Hematopoietic multipotent progenitor cell treated with erythropoietin and hydrocortisone succinate and interleukin-3 and kit ligand, for 8 days (in vitro differentiated cells): ENCODE results near the gene TWNK.

Source experiments
- DNase-seq: peaks from one replicate; pipeline ENCODE4 v3.0.0-alpha.2; 2015

The TWNK gene

GRCh38 chr10:100986952-100987684 lies at the start of gene TWNK, which contains the start of gene MRPL43:
TWNK (plus strand) TSS chr10:100987543; CDS start chr10:100988211, 668 bp downstream.
MRPL43 (minus strand) TSS chr10:100987497; CDS start chr10:100987443, 54 bp downstream.
- peak; percentile 88 for DNase-seq

- DNase-seq: no peak
Measured at GRCh38 chr10:100939763-100940344, 47.5 kb upstream of the TWNK start.

DNA sequence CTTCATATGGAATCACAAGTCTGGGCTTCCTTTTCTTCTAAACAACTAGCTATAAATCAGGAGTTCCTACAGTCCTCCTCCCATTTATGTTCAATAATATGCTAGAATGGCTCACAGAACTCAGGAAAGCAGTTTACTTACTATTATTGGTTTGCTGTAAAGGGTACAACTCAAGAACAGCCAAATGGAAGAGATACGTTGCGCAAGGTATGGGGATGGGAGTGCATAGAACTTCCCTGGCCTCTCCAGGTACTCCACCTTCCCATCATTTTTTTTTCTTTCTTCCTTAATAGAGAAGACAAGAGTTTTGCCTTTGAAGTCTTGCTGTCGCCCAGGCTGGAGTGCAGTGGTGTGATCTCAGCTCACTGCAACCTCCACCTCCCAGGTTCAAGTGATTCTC lies 45.1 kb upstream of the TWNK start:
- DNase-seq: no peak

DNA sequence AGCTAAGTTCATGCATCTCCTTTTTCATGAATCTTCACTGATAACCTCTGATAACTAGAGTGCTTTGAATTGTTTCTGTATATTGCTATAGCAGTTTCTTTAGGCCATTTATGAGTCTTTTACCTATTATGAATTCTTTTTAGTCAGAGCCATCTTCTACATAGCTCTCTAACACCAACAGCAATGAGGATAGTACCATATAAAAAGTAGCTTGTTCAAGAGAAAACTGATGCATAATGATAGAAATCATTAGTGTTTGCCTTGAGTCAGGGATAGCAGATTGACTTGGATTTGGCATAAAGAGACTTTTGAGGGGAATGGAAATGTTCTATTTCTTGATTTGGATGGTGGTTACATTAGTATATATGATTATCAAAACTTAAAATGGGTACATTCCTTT lies 43.8 kb upstream of the TWNK start:
- no peak for DNase-seq

DNA sequence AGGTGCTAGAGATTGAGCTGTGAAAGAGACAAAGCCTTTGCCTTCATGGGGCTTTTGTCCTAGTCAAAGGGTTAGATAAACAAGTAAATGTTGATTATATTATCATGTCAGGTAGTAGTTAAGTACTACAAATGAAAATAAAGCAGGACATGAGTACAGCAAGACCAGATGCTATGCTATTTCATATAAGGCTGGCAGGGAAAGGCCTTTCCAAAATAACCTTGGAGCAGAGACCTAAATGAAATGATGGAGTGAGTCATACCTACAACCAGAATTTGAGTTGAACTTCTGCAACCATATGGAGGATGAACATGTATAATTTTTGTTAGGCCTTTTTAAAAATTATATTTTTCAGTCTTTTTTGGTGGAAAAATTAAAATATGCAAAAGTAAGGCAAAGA lies 41.6 kb upstream of the TWNK start:
- DNase-seq: no peak

GRCh38 chr10:100948916-100949315 lies 38.4 kb upstream of the TWNK start:
- no peak for DNase-seq

DNA sequence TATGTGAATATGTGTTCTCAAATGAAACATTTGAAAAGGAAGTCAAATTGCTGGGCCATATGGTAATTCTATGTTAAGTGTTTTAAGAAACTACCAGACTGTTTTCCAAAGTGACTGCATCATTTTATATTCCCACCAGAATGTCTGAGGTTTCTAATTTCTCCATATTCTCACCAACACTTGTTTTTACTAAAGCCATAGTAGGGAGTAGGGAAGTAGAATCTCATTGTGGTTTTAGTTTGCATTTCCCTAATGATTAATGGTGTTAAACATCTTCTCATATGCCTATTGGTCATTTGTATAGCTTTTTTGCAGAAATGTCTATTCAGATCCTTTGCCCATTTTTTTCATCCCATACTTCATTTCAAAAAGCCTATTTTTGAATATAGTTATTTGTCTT lies 27.1 kb upstream of the TWNK start:
- no peak for DNase-seq

DNA sequence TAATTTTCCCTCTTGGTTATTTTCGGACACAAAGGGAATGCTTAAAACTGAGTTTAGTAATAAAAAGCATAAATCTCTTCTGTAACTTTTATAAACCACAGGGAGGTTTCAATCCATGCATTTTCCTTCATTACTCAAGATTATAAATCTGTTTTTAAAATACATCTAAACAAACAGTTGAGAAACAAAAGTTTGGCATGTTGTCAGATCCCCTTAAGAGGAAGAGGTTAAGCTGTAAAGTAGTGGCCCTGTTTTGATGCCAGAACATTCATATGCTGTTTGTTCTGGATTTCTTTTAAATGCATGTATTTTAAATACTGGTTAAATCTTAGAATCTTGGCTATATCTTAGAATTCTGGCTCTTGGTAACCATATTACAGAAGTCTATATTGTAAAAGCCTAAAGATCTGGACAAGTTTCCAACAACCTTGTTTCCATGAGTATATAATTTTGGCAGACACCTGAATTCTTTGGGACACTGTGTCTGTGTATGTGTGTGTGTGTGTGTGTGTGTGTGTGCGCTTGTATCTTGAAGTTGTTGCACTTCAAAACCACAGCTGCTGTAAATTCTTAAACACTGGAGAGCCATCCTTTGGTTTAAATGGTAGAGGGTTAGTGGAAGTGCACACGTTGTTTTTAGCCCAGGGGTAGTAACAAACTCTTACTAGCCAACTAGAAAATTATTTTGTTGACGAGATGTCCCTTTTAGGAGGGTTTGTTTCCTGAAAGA lies 24.8 kb upstream of the TWNK start:
- no peak for DNase-seq

GRCh38 chr10:100963826-100964225 lies 23.5 kb upstream of the TWNK start:
- no peak for DNase-seq

DNA sequence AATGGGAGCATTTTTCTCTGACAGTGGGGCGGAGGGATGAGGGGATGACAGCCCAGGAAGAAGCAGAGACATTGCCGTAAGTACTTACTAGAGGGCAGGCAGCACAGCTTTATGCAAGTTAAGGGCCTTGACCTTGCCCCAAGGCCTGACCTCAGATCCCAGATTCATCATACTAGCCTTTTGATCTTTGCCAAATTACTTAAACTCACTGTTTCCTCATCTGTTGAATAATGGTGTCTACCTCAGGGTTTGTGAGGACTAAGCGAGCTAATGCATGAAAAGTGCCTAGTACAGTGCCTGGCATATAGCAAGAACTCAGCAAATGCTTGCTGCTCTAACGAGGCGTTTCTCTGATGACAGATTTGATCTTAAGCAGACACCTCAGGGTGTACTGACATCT lies 21.5 kb upstream of the TWNK start:
- no peak for DNase-seq

DNA sequence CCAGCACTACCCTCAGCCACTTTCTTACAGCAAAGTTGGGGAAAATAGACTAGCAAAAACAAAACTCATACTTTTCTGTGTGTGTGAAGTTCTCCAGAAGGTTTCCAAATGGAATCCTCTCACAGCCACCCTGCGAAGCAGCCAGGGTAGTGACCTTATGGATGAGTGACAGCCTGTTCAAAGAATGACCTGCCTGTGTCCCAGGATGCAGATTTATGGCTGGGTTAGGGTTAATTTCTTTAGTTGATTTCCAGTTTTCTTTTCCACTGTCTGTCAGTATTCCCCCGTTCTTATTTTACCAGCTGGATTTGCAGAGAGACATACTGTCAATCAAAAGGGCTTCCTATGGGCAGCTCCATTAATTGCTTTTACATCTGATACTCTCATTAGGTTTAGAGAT lies 20.5 kb upstream of the TWNK start:
- DNase-seq: no peak

DNA sequence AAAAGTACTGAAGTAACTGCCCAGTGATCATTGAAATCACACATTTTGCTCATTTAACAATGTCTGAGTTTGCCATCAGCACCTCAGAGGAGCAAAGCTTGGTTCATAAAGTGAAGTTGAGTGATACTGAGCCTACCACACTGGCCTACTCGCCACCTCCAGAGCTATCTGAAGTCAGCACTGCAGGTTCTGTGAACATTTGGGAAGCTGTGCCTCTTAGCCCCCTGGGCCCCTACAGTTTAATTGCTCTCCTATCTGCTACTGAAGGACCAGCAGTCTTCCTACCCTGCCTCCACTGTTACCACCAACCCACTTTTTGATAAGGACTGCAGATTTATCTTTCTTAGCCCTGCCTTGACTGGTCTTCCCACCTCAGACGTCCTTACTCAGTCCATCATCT lies 20.0 kb upstream of the TWNK start:
- no peak for DNase-seq

DNA sequence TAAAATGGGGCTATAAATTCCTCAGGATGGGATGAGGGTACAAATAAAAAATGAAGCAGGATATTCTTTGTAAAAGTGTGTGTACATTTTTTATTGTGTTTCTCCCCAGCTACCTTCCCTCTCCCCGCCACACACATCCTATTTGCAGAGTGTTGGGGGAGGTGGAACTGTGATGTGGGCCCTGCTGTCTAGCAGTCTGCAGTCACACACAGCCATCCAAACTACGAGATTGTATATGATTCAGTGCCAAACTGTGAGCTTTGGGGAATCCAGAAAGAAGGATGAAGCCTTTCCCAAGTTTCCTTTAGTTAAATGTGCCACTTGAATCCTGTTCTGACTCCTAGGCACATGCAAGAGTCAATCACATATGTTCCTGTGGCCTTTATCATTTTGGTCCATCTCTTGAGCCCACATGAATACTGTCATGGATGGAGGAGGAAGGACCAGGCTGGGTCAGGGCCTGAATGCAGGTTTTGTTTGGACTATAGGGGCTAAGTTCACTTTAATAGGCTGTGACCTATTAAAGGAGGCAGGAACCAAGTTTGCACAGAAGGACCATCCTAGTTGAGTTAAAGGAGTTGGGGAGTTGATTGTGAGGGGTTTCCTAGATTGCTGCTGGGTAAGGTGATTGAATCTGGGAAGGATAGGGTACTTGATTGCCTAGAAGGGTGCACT lies 19.1 kb upstream of the TWNK start:
- no peak for DNase-seq

GRCh38 chr10:100968863-100969186 lies 18.5 kb upstream of the TWNK start:
- DNase-seq: no peak

DNA sequence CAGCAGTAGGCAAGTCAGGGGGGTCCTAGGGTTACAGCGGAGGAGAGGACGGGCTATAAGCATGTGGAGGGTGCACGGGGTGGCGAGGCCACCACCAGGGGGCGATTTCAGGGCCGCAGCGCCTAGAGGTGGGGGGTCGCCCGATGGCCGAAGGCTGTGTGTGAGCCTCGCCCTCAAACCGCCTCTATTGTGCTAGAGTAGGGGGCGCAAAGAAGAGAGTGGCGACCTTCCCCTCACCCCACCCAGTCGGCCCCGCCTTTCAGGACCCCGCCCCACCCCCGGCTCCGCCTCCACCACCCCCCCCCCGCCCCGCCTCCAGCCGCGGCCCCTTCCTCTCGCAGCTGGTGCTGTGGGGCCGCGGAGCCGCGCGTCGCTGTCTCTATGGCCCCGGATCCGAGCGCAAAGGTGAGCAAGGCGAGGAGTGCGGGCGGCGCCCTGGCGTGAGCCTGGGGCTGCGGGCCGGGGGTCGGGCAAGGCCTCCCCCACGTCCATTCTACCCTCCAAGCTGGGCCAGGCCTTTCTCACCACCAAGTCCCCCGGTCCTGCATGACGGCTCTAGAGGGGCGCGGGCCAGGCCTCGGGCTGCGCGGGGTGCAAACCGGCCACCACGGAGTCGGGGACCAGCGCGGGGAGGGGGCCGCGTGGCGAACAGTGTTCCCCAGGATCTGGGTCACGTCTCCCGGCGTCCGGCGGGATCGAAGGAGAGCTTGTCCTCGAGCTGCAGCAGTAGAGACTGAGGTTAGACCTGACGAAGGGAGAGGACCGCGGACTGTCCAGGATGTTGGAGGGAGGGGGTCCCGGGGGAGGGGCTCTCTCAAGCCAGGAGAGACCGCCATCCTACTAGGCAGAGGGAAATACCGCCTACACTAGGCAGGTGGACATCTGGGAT lies 17.9 kb upstream of the TWNK start, which contains the start of gene SEMA4G:
Gene SEMA4G (plus strand): TSS at position 318 of the 889 bp plus-strand sequence. CDS start 3,409 bp downstream, outside the sequence.
- peak; percentile 34 for DNase-seq

DNA sequence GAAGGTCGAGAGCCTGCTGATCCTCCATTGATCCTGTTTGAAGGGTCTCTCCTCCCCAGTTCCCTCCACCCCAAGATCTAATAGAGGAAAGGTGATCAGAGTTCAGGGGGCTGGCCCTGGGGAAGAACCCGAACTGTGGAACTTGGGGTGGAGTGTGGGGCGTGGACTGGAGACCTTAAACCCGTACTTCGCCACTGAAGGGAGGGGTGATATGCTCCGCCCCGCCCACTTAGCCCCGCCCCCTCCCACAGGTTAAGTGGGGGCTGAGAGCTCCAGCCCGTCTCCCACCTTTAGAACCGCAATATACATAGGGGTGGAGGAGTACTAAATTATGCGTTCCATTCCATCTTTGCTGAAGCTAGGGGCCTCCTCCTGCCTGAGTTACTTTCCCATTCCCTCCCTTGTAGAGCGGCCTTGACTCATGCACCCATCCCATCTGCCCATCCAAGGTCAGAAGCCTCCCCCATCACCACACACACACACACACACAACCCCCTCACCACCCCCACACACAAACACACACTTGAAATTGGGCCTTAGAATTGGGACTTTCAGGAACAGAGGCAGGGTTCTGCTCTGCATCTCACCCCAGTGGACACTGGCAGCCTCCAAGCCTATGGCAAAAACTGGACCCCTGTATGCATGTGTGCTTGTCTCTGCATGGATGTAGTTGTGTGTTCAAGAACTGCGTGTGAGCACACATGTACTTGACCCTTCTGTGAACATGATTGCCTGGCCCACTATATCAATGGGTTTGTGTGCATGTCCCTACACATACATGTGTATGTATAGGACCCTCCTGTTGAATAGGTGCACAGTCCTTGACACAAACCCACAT lies 17.0 kb upstream of the TWNK start:
- peak; percentile 34 for DNase-seq

GRCh38 chr10:100970914-100971811 lies 16.2 kb upstream of the TWNK start:
- no peak for DNase-seq

DNA sequence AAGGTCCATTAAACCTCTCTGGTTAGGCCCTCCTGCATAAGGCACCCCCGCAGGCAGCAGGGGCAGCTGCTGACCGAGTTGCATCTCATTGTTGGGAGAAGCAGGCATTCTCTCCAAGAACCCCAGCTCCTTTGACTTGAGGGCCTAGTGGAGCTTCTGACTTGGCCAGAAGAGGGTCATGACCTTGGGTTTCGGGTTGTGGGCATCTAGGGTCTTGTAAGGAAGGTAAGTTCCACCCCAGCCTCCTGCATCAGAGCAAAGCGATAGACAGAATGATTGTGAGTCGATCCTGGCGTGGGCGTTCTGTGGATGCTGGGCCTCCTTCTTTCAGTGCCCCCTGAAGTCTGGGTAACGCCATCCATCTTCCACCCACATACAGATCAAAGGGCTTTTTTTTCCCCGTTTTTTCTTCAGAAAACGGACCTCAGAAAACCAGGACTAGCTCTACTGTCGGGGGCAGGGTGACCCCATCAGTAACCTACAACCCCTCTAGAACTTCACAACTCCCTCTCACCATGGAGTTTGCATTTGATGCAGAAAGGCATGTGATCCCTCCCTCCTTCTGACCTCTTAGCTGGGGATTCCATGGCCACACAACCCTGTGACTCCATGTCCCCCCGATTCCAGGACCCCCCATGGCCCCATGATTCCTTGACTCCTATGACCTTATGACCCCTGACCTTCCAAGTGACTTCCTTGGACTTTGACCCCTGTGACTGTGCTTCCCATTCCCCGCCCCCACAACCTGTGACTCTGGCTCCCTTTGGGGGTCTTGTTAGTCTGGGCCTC lies 15.0 kb upstream of the TWNK start:
- no peak for DNase-seq

- no peak for DNase-seq
Measured at GRCh38 chr10:100972904-100973535, 14.3 kb upstream of the TWNK start.
